GM23338 (cell line): Measurements from ENCODE around the gene IFNA5. TPM values are rescaled to one million over a fixed set of nuclear protein-coding genes. Genes with fewer than 3 reads are reported as not detected.

Source experiments
- ATAC-seq: fragments of 200-7000 bp; cut with Tn5 transposase; 3 replicates; pipeline ENCODE4 v1.9.1; 2020
- DNase-seq: peaks from one replicate; pipeline ENCODE4 v3.0.0-alpha.2; 2015; ENCODE audit warnings: low spot score
- H2AFZ ChIP-seq: fragments of 200-600 bp; sonication (generic); 2 replicates; pipeline ENCODE4 v1.8.0; 2016; ENCODE audit warnings: antibody characterized with exemption, mild to moderate bottlenecking, moderate library complexity
- H3F3A ChIP-seq: fragments of 200-600 bp; sonication (generic); replicated peaks from 2 replicates; pipeline ENCODE4 v1.8.0; 2017; ENCODE audit warnings: antibody characterized with exemption, mixed run types, low read depth
- H3K27ac ChIP-seq: fragments of 200-600 bp; sonication (generic); 2 replicates; pipeline ENCODE4 v1.6.1; 2016; ENCODE audit warnings: low read depth
- H3K27me3 ChIP-seq: fragments of 200-600 bp; sonication (generic); 2 replicates; pipeline ENCODE4 v1.8.0; 2016; ENCODE audit warnings: mild to moderate bottlenecking, mixed run types, moderate library complexity; ENCODE audit not compliant: insufficient read depth
- H3K36me3 ChIP-seq: fragments of 200-600 bp; sonication (generic); 2 replicates; pipeline ENCODE4 v1.8.0; 2016; ENCODE audit warnings: mild to moderate bottlenecking; ENCODE audit not compliant: insufficient read depth
- H3K4me1 ChIP-seq: fragments of 200-600 bp; sonication (generic); 2 replicates; pipeline ENCODE4 v1.8.0; 2016; ENCODE audit warnings: mild to moderate bottlenecking, moderate library complexity; ENCODE audit not compliant: insufficient read depth
- H3K4me2 ChIP-seq: fragments of 200-600 bp; sonication (generic); 2 replicates; pipeline ENCODE4 v1.7.1; 2017; ENCODE audit warnings: mixed run types
- H3K4me3 ChIP-seq: fragments of 200-600 bp; sonication (generic); 2 replicates; pipeline ENCODE4 v1.6.1; 2016; ENCODE audit warnings: mixed run types
- H3K79me2 ChIP-seq: fragments of 200-600 bp; sonication (generic); replicated peaks from 2 replicates; pipeline ENCODE4 v1.8.0; 2017; ENCODE audit warnings: mild to moderate bottlenecking; ENCODE audit not compliant: insufficient read depth
- H3K9me2 ChIP-seq: fragments of 200-600 bp; sonication (generic); 2 replicates; pipeline ENCODE4 v1.8.0; 2017; ENCODE audit not compliant: insufficient read depth
- H4K20me1 ChIP-seq: fragments of 200-600 bp; sonication (generic); replicated peaks from 2 replicates; pipeline ENCODE4 v1.8.0; 2017; ENCODE audit warnings: mild to moderate bottlenecking; ENCODE audit not compliant: insufficient read depth
- H3K27ac Mint-ChIP-seq: 2 replicates; pipeline ENCODE4 v1.8.0; 2020; ENCODE audit warnings: inconsistent platforms, mild to moderate bottlenecking, moderate library complexity, mixed read lengths
- H3K27me3 Mint-ChIP-seq: 3 replicates; pipeline ENCODE4 v1.8.0; 2022; ENCODE audit warnings: low read depth, mild to moderate bottlenecking, moderate library complexity, mixed read lengths, inconsistent platforms; ENCODE audit not compliant: insufficient read depth, poor library complexity
- H3K36me3 Mint-ChIP-seq: 3 replicates; pipeline ENCODE4 v1.8.0; 2021; ENCODE audit warnings: low read depth, mild to moderate bottlenecking, inconsistent platforms, moderate library complexity, mixed read lengths
- H3K4me1 Mint-ChIP-seq: 3 replicates; pipeline ENCODE4 v1.8.0; 2020; ENCODE audit warnings: mild to moderate bottlenecking, inconsistent platforms, mixed read lengths
- H3K4me3 Mint-ChIP-seq: 3 replicates; pipeline ENCODE4 v1.8.0; 2021; ENCODE audit warnings: moderate library complexity, mild to moderate bottlenecking, inconsistent platforms, mixed read lengths
- H3K9me3 Mint-ChIP-seq: 3 replicates; pipeline ENCODE4 v1.8.0; 2020; ENCODE audit warnings: moderate library complexity, mild to moderate bottlenecking, inconsistent platforms, mixed read lengths
- CREB1 ChIP-seq: fragments of 250-450 bp; sonication (Bioruptor Pico); IDR thresholded peaks from 2 replicates; pipeline ENCODE4 v1.5.0; 2020; ENCODE audit warnings: low read depth, mild to moderate bottlenecking, moderate library complexity
- EZH2 ChIP-seq: fragments of 200-600 bp; sonication (generic); IDR thresholded peaks from one replicate; pipeline ENCODE4 v1.8.0; 2017; ENCODE audit warnings: antibody characterized with exemption, mild to moderate bottlenecking, low read depth; ENCODE audit not compliant: unreplicated experiment
- EZH2phosphoT487 ChIP-seq: fragments of 200-600 bp; sonication (generic); IDR thresholded peaks from one replicate; pipeline ENCODE4 v1.8.1; 2018; ENCODE audit warnings: antibody characterized with exemption; ENCODE audit not compliant: unreplicated experiment
- NANOG ChIP-seq: IDR thresholded peaks from 2 replicates; pipeline ENCODE4 v1.6.1; 2016; ENCODE audit warnings: antibody characterized with exemption, borderline replicate concordance
- POLR2AphosphoS5 ChIP-seq: IDR thresholded peaks from 2 replicates; pipeline ENCODE4 v1.6.1; 2016; ENCODE audit warnings: antibody characterized with exemption, low read depth
- polyA plus RNA-seq: library from polyadenylated mRNA; unstranded; fragments of >200 nt; fragmentation: Nextera tagmentation; extraction: Ambion mirVana; gene quantifications from 2 replicates; pipeline ENCODE4 v1.2.1, GENCODE V29; 2016
- total RNA-seq: library from RNA; depleted of rRNA; stranded (reverse); fragments of >200 nt; shearing (Covaris generic); gene quantifications from 2 replicates; pipeline ENCODE4 v1.2.3, GENCODE V29; 2014
- TF ChIP-seq, protein P1 (sequence below): fragments of 250-450 bp; sonication (Bioruptor Pico); IDR thresholded peaks from 2 replicates; pipeline ENCODE4 v1.5.0; 2020; ENCODE audit warnings: mild to moderate bottlenecking, moderate library complexity
- TF ChIP-seq, protein P2 (sequence below), 2 experiments: fragments of 200-600 bp in 1 of 2; sonication (generic) in 1 of 2; conservative IDR thresholded peaks; 2 replicates each; pipeline versions ENCODE4 v1.5.1 to v1.6.1; 2016 to 2017; ENCODE audit warnings: antibody characterized with exemption in 2 of 2, low read depth in 2 of 2, mild to moderate bottlenecking in 2 of 2, moderate library complexity in 1 of 2
- TF ChIP-seq, protein P3 (sequence below): IDR thresholded peaks from one replicate; pipeline ENCODE4 v1.6.1; 2018; ENCODE audit warnings: antibody characterized with exemption; ENCODE audit not compliant: unreplicated experiment
- TF ChIP-seq, protein P4 (sequence below): IDR thresholded peaks from 2 replicates; pipeline ENCODE4 v1.6.1; 2016; ENCODE audit warnings: antibody characterized with exemption

IFNA5 gene
- total and polyA plus RNA-seq, 2 experiments from 2014 or later = not detected

DNA sequence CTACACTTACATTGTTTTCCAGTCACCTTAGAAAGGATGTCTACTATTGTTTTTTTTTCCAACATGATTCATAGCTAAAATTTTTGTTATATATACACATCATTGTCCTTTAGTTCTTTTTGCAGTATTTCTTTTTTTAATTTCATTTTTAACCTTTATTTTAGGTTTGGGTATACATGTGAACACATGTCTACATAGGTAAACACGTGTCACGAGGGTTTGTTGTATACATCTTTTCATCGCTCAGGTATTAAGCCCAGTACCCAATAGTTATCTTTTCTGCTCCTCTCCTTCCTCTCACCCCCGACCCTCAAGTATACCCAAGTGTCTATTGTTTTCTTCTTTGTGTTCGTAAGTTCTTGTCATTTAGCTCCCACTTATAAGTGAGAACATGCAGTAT, 19.0 kb downstream of the IFNA5 start (continued):
- TF ChIP-seq, protein P1, sequence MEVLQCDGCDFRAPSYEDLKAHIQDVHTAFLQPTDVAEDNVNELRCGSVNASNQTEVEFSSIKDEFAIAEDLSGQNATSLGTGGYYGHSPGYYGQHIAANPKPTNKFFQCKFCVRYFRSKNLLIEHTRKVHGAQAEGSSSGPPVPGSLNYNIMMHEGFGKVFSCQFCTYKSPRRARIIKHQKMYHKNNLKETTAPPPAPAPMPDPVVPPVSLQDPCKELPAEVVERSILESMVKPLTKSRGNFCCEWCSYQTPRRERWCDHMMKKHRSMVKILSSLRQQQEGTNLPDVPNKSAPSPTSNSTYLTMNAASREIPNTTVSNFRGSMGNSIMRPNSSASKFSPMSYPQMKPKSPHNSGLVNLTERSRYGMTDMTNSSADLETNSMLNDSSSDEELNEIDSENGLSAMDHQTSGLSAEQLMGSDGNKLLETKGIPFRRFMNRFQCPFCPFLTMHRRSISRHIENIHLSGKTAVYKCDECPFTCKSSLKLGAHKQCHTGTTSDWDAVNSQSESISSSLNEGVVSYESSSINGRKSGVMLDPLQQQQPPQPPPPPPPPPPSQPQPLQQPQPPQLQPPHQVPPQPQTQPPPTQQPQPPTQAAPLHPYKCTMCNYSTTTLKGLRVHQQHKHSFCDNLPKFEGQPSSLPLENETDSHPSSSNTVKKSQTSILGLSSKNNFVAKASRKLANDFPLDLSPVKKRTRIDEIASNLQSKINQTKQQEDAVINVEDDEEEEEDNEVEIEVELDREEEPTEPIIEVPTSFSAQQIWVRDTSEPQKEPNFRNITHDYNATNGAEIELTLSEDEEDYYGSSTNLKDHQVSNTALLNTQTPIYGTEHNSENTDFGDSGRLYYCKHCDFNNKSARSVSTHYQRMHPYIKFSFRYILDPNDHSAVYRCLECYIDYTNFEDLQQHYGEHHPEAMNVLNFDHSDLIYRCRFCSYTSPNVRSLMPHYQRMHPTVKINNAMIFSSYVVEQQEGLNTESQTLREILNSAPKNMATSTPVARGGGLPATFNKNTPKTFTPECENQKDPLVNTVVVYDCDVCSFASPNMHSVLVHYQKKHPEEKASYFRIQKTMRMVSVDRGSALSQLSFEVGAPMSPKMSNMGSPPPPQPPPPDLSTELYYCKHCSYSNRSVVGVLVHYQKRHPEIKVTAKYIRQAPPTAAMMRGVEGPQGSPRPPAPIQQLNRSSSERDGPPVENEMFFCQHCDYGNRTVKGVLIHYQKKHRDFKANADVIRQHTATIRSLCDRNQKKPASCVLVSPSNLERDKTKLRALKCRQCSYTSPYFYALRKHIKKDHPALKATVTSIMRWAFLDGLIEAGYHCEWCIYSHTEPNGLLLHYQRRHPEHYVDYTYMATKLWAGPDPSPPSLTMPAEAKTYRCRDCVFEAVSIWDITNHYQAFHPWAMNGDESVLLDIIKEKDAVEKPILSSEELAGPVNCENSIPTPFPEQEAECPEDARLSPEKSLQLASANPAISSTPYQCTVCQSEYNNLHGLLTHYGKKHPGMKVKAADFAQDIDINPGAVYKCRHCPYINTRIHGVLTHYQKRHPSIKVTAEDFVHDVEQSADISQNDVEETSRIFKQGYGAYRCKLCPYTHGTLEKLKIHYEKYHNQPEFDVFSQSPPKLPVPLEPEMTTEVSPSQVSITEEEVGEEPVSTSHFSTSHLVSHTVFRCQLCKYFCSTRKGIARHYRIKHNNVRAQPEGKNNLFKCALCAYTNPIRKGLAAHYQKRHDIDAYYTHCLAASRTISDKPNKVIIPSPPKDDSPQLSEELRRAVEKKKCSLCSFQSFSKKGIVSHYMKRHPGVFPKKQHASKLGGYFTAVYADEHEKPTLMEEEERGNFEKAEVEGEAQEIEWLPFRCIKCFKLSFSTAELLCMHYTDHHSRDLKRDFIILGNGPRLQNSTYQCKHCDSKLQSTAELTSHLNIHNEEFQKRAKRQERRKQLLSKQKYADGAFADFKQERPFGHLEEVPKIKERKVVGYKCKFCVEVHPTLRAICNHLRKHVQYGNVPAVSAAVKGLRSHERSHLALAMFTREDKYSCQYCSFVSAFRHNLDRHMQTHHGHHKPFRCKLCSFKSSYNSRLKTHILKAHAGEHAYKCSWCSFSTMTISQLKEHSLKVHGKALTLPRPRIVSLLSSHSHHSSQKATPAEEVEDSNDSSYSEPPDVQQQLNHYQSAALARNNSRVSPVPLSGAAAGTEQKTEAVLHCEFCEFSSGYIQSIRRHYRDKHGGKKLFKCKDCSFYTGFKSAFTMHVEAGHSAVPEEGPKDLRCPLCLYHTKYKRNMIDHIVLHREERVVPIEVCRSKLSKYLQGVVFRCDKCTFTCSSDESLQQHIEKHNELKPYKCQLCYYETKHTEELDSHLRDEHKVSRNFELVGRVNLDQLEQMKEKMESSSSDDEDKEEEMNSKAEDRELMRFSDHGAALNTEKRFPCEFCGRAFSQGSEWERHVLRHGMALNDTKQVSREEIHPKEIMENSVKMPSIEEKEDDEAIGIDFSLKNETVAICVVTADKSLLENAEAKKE (CRISPR knock-in tag) = no peak
- TF ChIP-seq CREB1 (CRISPR knock-in tag) = no peak
- no peak for TF ChIP-seq NANOG
- TF ChIP-seq EZH2phosphoT487 = no peak

DNA sequence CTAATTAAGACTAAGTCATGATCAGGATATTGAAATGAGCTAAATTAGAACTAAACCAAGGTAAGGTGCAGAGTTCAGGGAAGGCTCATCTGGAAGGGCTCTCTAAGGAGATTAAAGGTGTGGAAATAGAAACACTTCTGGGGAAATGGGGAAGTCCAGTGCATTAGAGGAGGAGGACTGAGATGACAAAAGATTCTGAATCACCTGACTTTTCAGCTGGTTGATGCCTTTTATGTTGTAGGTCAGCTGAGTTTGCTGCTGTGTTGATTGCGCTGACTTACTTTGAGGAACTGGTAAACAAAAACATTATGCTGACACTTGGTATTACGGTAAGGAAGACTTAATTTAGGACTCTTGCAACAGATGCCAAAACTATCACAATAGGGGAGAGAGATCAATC, 23.8 kb downstream of the IFNA5 start:
- 0 out of 2 replicates have a peak, but pooled peaks cover 2% of the 10 kb centered on the region for H3K9me2 ChIP-seq
- peaks cover 19% of the 10 kb centered on the region for H3K27me3 ChIP-seq
- H3K4me1 ChIP-seq = no peaks in the 10 kb centered on the region
- H3K4me1 Mint-ChIP-seq = no peaks in the 10 kb centered on the region
- H3K27ac Mint-ChIP-seq = no peak overlapping the region
- ATAC-seq = no peak
- H2AFZ ChIP-seq = no peak overlapping the region
- no peak overlapping the region for H3K4me2 ChIP-seq
- no peaks in the 10 kb centered on the region for H3K79me2 ChIP-seq
- no peaks in the 10 kb centered on the region for H3K36me3 ChIP-seq
- no peaks in the 10 kb centered on the region for H3K36me3 Mint-ChIP-seq
- no peaks in the 10 kb centered on the region for H3F3A ChIP-seq
- no peak overlapping the region for H3K4me3 Mint-ChIP-seq
- H4K20me1 ChIP-seq = no peaks in the 10 kb centered on the region
- no peak for DNase-seq
- H3K4me3 ChIP-seq = no peak overlapping the region
- no peaks in the 10 kb centered on the region for H3K9me3 Mint-ChIP-seq
- no peak overlapping the region for H3K27ac ChIP-seq
- no peaks in the 10 kb centered on the region for H3K27me3 Mint-ChIP-seq
- TF ChIP-seq EZH2phosphoT487 (no peak), POLR2AphosphoS5 (no peak), EZH2 (no peak)
- TF ChIP-seq, protein P2, sequence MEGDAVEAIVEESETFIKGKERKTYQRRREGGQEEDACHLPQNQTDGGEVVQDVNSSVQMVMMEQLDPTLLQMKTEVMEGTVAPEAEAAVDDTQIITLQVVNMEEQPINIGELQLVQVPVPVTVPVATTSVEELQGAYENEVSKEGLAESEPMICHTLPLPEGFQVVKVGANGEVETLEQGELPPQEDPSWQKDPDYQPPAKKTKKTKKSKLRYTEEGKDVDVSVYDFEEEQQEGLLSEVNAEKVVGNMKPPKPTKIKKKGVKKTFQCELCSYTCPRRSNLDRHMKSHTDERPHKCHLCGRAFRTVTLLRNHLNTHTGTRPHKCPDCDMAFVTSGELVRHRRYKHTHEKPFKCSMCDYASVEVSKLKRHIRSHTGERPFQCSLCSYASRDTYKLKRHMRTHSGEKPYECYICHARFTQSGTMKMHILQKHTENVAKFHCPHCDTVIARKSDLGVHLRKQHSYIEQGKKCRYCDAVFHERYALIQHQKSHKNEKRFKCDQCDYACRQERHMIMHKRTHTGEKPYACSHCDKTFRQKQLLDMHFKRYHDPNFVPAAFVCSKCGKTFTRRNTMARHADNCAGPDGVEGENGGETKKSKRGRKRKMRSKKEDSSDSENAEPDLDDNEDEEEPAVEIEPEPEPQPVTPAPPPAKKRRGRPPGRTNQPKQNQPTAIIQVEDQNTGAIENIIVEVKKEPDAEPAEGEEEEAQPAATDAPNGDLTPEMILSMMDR (conservative IDR thresholded peaks at IDR 0.05; ENCODE audit: low read depth in 2 of 2) = no peak
- TF ChIP-seq, protein P3, sequence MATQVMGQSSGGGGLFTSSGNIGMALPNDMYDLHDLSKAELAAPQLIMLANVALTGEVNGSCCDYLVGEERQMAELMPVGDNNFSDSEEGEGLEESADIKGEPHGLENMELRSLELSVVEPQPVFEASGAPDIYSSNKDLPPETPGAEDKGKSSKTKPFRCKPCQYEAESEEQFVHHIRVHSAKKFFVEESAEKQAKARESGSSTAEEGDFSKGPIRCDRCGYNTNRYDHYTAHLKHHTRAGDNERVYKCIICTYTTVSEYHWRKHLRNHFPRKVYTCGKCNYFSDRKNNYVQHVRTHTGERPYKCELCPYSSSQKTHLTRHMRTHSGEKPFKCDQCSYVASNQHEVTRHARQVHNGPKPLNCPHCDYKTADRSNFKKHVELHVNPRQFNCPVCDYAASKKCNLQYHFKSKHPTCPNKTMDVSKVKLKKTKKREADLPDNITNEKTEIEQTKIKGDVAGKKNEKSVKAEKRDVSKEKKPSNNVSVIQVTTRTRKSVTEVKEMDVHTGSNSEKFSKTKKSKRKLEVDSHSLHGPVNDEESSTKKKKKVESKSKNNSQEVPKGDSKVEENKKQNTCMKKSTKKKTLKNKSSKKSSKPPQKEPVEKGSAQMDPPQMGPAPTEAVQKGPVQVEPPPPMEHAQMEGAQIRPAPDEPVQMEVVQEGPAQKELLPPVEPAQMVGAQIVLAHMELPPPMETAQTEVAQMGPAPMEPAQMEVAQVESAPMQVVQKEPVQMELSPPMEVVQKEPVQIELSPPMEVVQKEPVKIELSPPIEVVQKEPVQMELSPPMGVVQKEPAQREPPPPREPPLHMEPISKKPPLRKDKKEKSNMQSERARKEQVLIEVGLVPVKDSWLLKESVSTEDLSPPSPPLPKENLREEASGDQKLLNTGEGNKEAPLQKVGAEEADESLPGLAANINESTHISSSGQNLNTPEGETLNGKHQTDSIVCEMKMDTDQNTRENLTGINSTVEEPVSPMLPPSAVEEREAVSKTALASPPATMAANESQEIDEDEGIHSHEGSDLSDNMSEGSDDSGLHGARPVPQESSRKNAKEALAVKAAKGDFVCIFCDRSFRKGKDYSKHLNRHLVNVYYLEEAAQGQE = no peak
- TF ChIP-seq, protein P4, sequence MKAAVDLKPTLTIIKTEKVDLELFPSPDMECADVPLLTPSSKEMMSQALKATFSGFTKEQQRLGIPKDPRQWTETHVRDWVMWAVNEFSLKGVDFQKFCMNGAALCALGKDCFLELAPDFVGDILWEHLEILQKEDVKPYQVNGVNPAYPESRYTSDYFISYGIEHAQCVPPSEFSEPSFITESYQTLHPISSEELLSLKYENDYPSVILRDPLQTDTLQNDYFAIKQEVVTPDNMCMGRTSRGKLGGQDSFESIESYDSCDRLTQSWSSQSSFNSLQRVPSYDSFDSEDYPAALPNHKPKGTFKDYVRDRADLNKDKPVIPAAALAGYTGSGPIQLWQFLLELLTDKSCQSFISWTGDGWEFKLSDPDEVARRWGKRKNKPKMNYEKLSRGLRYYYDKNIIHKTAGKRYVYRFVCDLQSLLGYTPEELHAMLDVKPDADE = no peak
